Measurements from ENCODE around the gene VAV2. TPM values are rescaled to one million over a fixed set of nuclear protein-coding genes. Genes with fewer than 3 reads are reported as not detected.

Gene VAV2
- total and polyA plus RNA-seq, 2 of the 4 experiments (the other 2 are of a cell fraction): 10.8 to 13.4 TPM

DNA sequence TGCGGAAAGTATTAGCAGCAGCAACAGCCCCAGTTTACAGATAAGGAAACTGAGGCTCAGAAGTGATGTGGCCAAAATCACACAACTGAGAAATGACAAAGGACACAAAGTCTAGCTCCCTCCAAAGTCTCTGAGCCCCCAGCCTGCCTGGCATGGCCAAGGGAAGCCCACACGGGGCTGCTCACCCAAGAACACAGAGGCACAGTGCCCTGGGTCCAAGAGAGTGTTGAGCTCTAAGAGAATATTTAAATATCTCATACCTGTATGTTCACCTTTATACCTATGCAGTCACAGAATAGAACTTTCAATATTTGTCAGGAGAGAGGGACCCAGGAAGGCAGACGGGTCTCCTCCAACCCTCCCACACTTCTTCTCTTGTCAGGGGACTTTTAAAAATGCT, 16.6 kb downstream of the VAV2 start:
- Histone ChIP-seq H2AK9ac (replicated peaks; ENCODE audit: low read depth, low read length, poor library complexity) (no peak overlapping the region), H3K36me3 (ENCODE audit: control insufficient read depth, insufficient read depth, low read length) (no peaks in the 10 kb centered on the region), H3K18ac (ENCODE audit: low read depth, low read length) (no peak overlapping the region), H3K4ac (ENCODE audit: low read depth, low read length) (no peak overlapping the region), H3K4me2 (ENCODE audit: low read depth, low read length) (no peak overlapping the region), H2BK15ac (ENCODE audit: low read depth, low read length) (no peak overlapping the region), H3K14ac (replicated peaks; ENCODE audit: low read depth, low read length) (no peak overlapping the region), H2BK5ac (ENCODE audit: low read depth, low read length, poor library complexity, severe bottlenecking) (no peak overlapping the region), H4K20me1 (ENCODE audit: insufficient read depth, low read length) (peaks cover 100% of the 10 kb centered on the region), H3K4me3 (ENCODE audit: insufficient read depth, low read depth, low read length) (no peak overlapping the region), H2AK5ac (ENCODE audit: low read depth, low read length) (no peak overlapping the region), H3K79me1 (ENCODE audit: low read depth in 1 of 2, low read length in 2 of 2) (peaks cover 32 to 100% of the 10 kb centered on the region in 2 experiments), H3K4me1 (ENCODE audit: control insufficient read depth, insufficient read depth, low read length) (peaks cover 25% of the 10 kb centered on the region), H3K27me3 (ENCODE audit: control insufficient read depth, insufficient read depth, low read length) (no peaks in the 10 kb centered on the region), H2BK120ac (ENCODE audit: low read depth, low read length) (no peak overlapping the region), H3K56ac (ENCODE audit: extremely low read depth, insufficient read depth, low read length) (no peak overlapping the region), H2AFZ (replicated peaks; ENCODE audit: low read length, poor library complexity) (no peak overlapping the region), H4K91ac (ENCODE audit: insufficient read depth, low read depth, low read length) (no peak overlapping the region), H4K5ac (ENCODE audit: low read depth, low read length) (no peak overlapping the region), H3K9me1 (ENCODE audit: insufficient read depth, low read length) (peaks cover 29% of the 10 kb centered on the region), H3K9me3 (ENCODE audit: control insufficient read depth, insufficient read depth, low read length) (no peaks in the 10 kb centered on the region), H3K27ac (ENCODE audit: insufficient read depth, low read length) (no peak overlapping the region), H3K9ac (ENCODE audit: low read depth, low read length) (no peak overlapping the region), H3K23ac (ENCODE audit: low read depth, low read length) (no peak overlapping the region), H2BK20ac (ENCODE audit: low read depth, low read length) (no peak overlapping the region), H4K8ac (ENCODE audit: low read depth in 2 of 2, low read length in 2 of 2) (no peak overlapping the region)
- WGBS, 2 experiments (ENCODE audit: extremely low coverage in 2 of 2, insufficient read length in 1 of 2): no CpG with 5 or more reads among the region's 3 CpGs
- ATAC-seq (ENCODE audit: low read depth): no peak
- CTCF ChIA-PET: no interaction called here
- POLR2A ChIA-PET (ENCODE audit: unreplicated experiment): no interaction called here
- TF ChIP-seq MAZ (IDR thresholded peaks at IDR 0.05; ENCODE audit: borderline replicate concordance, low read depth, low read length) (no peak), CHD1 (IDR thresholded peaks at IDR 0.05; ENCODE audit: low read depth, low read length) (no peak), FOS (IDR thresholded peaks at IDR 0.05; ENCODE audit: low read depth, low read length) (no peak), RAD21 (IDR thresholded peaks at IDR 0.05; ENCODE audit: low read length) (no peak), CTCF (conservative IDR thresholded peaks at IDR 0.05; ENCODE audit: low read depth, low read length) (no peak), MXI1 (IDR thresholded peaks at IDR 0.05; ENCODE audit: borderline replicate concordance, low read depth, low read length) (no peak), MAFK (IDR thresholded peaks at IDR 0.05; ENCODE audit: low read depth, low read length) (no peak), POLR2A (IDR thresholded peaks at IDR 0.05; ENCODE audit: low read depth, low read length) (no peak), NFE2L2 (IDR thresholded peaks at IDR 0.05; ENCODE audit: low read depth, low read length) (no peak), RFX5 (IDR thresholded peaks at IDR 0.05; ENCODE audit: low read depth, low read length) (no peak), BHLHE40 (IDR thresholded peaks at IDR 0.05; ENCODE audit: low read depth, low read length) (no peak), CEBPB (IDR thresholded peaks at IDR 0.05; ENCODE audit: low read depth, low read length) (no peak)
- TF ChIP-seq, protein P1, sequence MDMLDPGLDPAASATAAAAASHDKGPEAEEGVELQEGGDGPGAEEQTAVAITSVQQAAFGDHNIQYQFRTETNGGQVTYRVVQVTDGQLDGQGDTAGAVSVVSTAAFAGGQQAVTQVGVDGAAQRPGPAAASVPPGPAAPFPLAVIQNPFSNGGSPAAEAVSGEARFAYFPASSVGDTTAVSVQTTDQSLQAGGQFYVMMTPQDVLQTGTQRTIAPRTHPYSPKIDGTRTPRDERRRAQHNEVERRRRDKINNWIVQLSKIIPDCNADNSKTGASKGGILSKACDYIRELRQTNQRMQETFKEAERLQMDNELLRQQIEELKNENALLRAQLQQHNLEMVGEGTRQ (IDR thresholded peaks at IDR 0.05; ENCODE audit: low read depth, low read length): no peak
- in situ Hi-C loops (cut with MboI; ENCODE audit: low sequenced_read_pairs) (no loop called here), intact Hi-C loops (cut with micrococcal nuclease) (no loop called here), dilution Hi-C loops (cut with HindIII; ENCODE audit: low sequenced_read_pairs, unreplicated experiment) (no loop called here)
- BruUV-seq (replicated peaks): no TSS peak
- no peak for DNase-seq
